K562 (cell line): ENCODE measurements around the gene MAU2. TPM values are rescaled to one million over a fixed set of nuclear protein-coding genes. Genes with fewer than 3 reads are reported as not detected.

Source experiments
- DPF2 ChIP-seq: fragments of 450-650 bp; IDR thresholded peaks from 2 replicates; pipeline ENCODE4 v1.6.1; 2016
- IFI16 ChIP-seq: fragments of 250-450 bp; sonication (Bioruptor Pico); IDR thresholded peaks from 2 replicates; pipeline ENCODE4 v2.1.2; 2022; ENCODE audit warnings: mild to moderate bottlenecking, inconsistent platforms
- JUN ChIP-seq, 2 experiments: sonication (generic) in 1 of 2; formaldehyde crosslinking in 1 of 2; IDR thresholded peaks; 2 replicates each; pipeline versions ENCODE4 v1.6.1 to v1.8.0; 2012 to 2022; ENCODE audit warnings: borderline replicate concordance in 2 of 2, mild to moderate bottlenecking in 2 of 2, improper control_type of control experiment in 1 of 2, low read depth in 1 of 2, low read length in 1 of 2, missing genetic modification reagents in 1 of 2
- JUND ChIP-seq, 2 experiments: IDR thresholded peaks; 2 replicates in 1 of 2; 3 replicates in 1 of 2; pipeline ENCODE4 v1.6.1; 2011; ENCODE audit warnings: borderline replicate concordance in 2 of 2, low read depth in 2 of 2, low read length in 2 of 2, improper control_type of control experiment in 1 of 2, missing biosample characterization in 1 of 2, missing genetic modification characterization in 1 of 2, missing genetic modification reagents in 1 of 2
- NRF1 ChIP-seq, 2 experiments: fragments of 450-650 bp; IDR thresholded peaks in 1 of 2; conservative IDR thresholded peaks in 1 of 2; 2 replicates each; pipeline ENCODE4 v1.6.1; 2014; ENCODE audit warnings: mild to moderate bottlenecking in 2 of 2
- PPARD ChIP-seq: fragments of 250-450 bp; sonication (Bioruptor Pico); IDR thresholded peaks from 2 replicates; pipeline ENCODE4 v1.8.0; 2022; ENCODE audit warnings: inconsistent platforms, mild to moderate bottlenecking, moderate library complexity
- RHOXF2B ChIP-seq: fragments of 250-450 bp; sonication (Bioruptor Pico); conservative IDR thresholded peaks from 2 replicates; pipeline ENCODE4 v1.5.1; 2021
- SIN3B ChIP-seq: fragments of 450-650 bp; IDR thresholded peaks from 2 replicates; pipeline ENCODE4 v1.6.1; 2017; ENCODE audit warnings: low read depth, mild to moderate bottlenecking, moderate library complexity
- SIRT6 ChIP-seq: IDR thresholded peaks from one replicate; pipeline ENCODE4 v1.6.1; 2012; ENCODE audit warnings: low read depth, mild to moderate bottlenecking, control low read depth, inconsistent platforms, low read length, moderate library complexity
- SRSF7 ChIP-seq: fragments of 200-400 bp; formaldehyde crosslinking; optimal IDR thresholded peaks from 2 replicates; pipeline ENCODE3; 2017; ENCODE audit warnings: mild to moderate bottlenecking, low read depth, low read length
- ZFP1 ChIP-seq: fragments of 450-650 bp; formaldehyde crosslinking; IDR thresholded peaks from 2 replicates; pipeline ENCODE4 v1.4.0; 2020; ENCODE audit warnings: mild to moderate bottlenecking, mixed read lengths
- ZFPM2 ChIP-seq: fragments of 250-450 bp; sonication (Bioruptor Pico); IDR thresholded peaks from 2 replicates; pipeline ENCODE4 v1.5.1; 2022; ENCODE audit warnings: mild to moderate bottlenecking
- ZNF41 ChIP-seq: fragments of 250-450 bp; sonication (Bioruptor Pico); conservative IDR thresholded peaks from 2 replicates; pipeline ENCODE4 v1.4.0; 2020; ENCODE audit warnings: mild to moderate bottlenecking
- polyA plus RNA-seq, 8 experiments: library from polyadenylated mRNA; depleted of rRNA in 4 of 8; stranded (reverse) in 5 of 8; unstranded in 3 of 8; fragments of >200 nt; fragmentation: Nextera tagmentation in 2 of 8; fragmentation: Illumina TruSeq in 1 of 8; extraction: Ambion mirVana in 2 of 8; extraction: Trizol in 1 of 8; gene quantifications; 2 replicates each; pipeline versions ENCODE4 v1.2.1 to v1.2.3, GENCODE V29; 2011 to 2014; ENCODE audit warnings: inconsistent platforms in 1 of 8, missing spikeins in 1 of 8
- total RNA-seq, 7 experiments: library from RNA; depleted of rRNA in 6 of 7; stranded (reverse); fragments of >200 nt in 6 of 7; fragmentation: Illumina TruSeq in 2 of 7; extraction: Trizol in 2 of 7; gene quantifications; 2 replicates each; pipeline versions ENCODE4 v1.2.1 to v1.2.3, GENCODE V29; 2011 to 2021; ENCODE audit warnings: low replicate concordance in 1 of 7
- TF ChIP-seq, protein P1 (sequence below): sonication (generic); formaldehyde crosslinking; IDR thresholded peaks from 2 replicates; pipeline ENCODE4 v1.9.0; 2022; ENCODE audit warnings: mild to moderate bottlenecking, missing genetic modification reagents
- TF ChIP-seq, protein P2 (sequence below): fragments of 250-450 bp; sonication (Bioruptor Pico); IDR thresholded peaks from 2 replicates; pipeline ENCODE4 v1.8.0; 2022; ENCODE audit warnings: moderate library complexity, mild to moderate bottlenecking, inconsistent platforms
- TF ChIP-seq, protein P3 (sequence below): fragments of 200-800 bp; sonication (Bioruptor generic); IDR thresholded peaks from 2 replicates; pipeline ENCODE4 v1.6.1; 2016; ENCODE audit warnings: missing genetic modification characterization, missing compliant biosample characterization
- TF ChIP-seq, protein P4 (sequence below): sonication (generic); formaldehyde crosslinking; IDR thresholded peaks from 2 replicates; pipeline ENCODE4 v1.8.1; 2023; ENCODE audit warnings: mild to moderate bottlenecking, missing genetic modification reagents

Gene MAU2
- total and polyA plus RNA-seq, 9 of the 15 experiments (the other 6 are each of a cell fraction or from before 2014, with no cell fraction given): 1.2 to 48.1 (median 19.4) TPM

DNA sequence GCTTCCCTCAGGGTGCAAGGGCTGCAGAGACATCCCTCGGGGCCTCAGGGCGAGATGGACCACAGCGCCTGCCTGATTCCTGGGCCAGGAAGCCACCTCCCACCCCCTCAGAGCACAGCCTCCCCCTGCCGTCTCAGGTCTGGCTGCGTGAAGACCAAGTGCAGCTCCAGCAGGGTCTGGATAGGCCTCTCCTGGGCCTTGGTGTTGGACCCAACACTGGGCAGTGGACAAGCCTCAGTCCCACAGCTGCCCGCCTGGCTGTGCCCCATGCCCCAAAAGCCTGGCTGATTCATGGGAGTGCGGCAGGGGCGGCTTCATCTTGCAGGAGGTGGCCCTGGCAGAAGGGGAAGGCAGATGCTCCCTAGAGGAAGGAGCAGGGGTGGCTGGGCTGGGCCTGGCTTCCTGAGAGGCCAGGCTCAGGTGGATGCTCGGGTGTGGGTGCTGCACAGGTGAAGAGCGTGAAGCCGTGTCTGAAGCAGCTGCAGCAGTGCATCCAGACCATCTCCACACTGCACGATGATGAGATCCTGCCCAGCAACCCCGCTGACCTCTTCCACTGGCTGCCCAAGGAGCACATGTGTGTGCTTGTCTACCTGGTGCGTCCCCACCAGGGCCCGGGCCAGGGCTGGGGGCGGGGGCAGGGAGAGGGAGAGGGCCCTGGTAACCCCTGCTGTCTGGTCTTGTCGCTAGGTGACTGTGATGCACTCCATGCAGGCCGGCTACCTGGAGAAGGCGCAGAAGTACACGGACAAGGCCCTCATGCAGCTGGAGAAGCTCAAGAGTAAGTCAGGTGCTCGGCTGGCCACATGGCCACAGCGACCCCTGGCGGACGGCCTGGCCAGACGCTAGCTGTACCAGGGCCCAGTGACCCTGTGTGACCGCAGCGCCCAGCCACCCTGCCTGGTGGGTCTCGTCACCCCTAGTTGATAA, 21.7 kb downstream of the MAU2 start (continued):
- TF ChIP-seq, protein P1, sequence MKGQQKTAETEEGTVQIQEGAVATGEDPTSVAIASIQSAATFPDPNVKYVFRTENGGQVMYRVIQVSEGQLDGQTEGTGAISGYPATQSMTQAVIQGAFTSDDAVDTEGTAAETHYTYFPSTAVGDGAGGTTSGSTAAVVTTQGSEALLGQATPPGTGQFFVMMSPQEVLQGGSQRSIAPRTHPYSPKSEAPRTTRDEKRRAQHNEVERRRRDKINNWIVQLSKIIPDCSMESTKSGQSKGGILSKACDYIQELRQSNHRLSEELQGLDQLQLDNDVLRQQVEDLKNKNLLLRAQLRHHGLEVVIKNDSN: peak; percentile 89
- TF ChIP-seq IFI16 (CRISPR knock-in tag) (no peak), ZNF41 (no peak), SRSF7 (no peak), ZFP1 (CRISPR knock-in tag) (no peak), JUND (IDR thresholded peaks at IDR 0.05; ENCODE audit: borderline replicate concordance, low read depth, low read length) (0 out of 2 replicates have a peak, but pooled peaks have one; percentile 18), JUND (tag; IDR thresholded peaks at IDR 0.05; ENCODE audit: borderline replicate concordance, low read depth, low read length) (no peak), NRF1 (conservative IDR thresholded peaks at IDR 0.05 in 1 of 2, IDR thresholded peaks at IDR 0.05 in 1 of 2) (no peak), SIRT6 (no peak), ZFPM2 (CRISPR knock-in tag) (no peak), DPF2 (no peak), RHOXF2B (CRISPR knock-in tag) (no peak), PPARD (CRISPR knock-in tag) (no peak), SIN3B (no peak), JUN (IDR thresholded peaks at IDR 0.05; ENCODE audit: borderline replicate concordance, low read depth, low read length) (no peak), JUN (CRISPR knock-in tag; IDR thresholded peaks at IDR 0.05; ENCODE audit: borderline replicate concordance) (no peak)
- TF ChIP-seq, protein P2, sequence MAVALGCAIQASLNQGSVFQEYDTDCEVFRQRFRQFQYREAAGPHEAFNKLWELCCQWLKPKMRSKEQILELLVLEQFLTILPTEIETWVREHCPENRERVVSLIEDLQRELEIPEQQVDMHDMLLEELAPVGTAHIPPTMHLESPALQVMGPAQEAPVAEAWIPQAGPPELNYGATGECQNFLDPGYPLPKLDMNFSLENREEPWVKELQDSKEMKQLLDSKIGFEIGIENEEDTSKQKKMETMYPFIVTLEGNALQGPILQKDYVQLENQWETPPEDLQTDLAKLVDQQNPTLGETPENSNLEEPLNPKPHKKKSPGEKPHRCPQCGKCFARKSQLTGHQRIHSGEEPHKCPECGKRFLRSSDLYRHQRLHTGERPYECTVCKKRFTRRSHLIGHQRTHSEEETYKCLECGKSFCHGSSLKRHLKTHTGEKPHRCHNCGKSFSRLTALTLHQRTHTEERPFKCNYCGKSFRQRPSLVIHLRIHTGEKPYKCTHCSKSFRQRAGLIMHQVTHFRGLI (CRISPR knock-in tag): no peak
- TF ChIP-seq, protein P3, sequence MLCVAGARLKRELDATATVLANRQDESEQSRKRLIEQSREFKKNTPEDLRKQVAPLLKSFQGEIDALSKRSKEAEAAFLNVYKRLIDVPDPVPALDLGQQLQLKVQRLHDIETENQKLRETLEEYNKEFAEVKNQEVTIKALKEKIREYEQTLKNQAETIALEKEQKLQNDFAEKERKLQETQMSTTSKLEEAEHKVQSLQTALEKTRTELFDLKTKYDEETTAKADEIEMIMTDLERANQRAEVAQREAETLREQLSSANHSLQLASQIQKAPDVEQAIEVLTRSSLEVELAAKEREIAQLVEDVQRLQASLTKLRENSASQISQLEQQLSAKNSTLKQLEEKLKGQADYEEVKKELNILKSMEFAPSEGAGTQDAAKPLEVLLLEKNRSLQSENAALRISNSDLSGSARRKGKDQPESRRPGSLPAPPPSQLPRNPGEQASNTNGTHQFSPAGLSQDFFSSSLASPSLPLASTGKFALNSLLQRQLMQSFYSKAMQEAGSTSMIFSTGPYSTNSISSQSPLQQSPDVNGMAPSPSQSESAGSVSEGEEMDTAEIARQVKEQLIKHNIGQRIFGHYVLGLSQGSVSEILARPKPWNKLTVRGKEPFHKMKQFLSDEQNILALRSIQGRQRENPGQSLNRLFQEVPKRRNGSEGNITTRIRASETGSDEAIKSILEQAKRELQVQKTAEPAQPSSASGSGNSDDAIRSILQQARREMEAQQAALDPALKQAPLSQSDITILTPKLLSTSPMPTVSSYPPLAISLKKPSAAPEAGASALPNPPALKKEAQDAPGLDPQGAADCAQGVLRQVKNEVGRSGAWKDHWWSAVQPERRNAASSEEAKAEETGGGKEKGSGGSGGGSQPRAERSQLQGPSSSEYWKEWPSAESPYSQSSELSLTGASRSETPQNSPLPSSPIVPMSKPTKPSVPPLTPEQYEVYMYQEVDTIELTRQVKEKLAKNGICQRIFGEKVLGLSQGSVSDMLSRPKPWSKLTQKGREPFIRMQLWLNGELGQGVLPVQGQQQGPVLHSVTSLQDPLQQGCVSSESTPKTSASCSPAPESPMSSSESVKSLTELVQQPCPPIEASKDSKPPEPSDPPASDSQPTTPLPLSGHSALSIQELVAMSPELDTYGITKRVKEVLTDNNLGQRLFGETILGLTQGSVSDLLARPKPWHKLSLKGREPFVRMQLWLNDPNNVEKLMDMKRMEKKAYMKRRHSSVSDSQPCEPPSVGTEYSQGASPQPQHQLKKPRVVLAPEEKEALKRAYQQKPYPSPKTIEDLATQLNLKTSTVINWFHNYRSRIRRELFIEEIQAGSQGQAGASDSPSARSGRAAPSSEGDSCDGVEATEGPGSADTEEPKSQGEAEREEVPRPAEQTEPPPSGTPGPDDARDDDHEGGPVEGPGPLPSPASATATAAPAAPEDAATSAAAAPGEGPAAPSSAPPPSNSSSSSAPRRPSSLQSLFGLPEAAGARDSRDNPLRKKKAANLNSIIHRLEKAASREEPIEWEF (CRISPR knock-in tag): no peak
- TF ChIP-seq, protein P4, sequence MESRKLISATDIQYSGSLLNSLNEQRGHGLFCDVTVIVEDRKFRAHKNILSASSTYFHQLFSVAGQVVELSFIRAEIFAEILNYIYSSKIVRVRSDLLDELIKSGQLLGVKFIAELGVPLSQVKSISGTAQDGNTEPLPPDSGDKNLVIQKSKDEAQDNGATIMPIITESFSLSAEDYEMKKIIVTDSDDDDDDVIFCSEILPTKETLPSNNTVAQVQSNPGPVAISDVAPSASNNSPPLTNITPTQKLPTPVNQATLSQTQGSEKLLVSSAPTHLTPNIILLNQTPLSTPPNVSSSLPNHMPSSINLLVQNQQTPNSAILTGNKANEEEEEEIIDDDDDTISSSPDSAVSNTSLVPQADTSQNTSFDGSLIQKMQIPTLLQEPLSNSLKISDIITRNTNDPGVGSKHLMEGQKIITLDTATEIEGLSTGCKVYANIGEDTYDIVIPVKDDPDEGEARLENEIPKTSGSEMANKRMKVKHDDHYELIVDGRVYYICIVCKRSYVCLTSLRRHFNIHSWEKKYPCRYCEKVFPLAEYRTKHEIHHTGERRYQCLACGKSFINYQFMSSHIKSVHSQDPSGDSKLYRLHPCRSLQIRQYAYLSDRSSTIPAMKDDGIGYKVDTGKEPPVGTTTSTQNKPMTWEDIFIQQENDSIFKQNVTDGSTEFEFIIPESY (CRISPR knock-in tag): peak; percentile 58; the same call in 1 of the 2 replicates
